ENCODE measurements around the gene WFDC5.

GRCh38 chr20:45095805-45096238 lies 19.2 kb downstream of the WFDC5 start:
- TF ChIP-seq CTCF (IDR thresholded peaks at IDR 0.05), result peak; percentile 39 to 81 (median 52)
- no peak for TF ChIP-seq POLR2A (IDR thresholded peaks at IDR 0.05)

Measured in thyroid gland (tissue), 4 donors.